Measurements from ENCODE around the gene LKAAEAR1.

Gene LKAAEAR1

DNA sequence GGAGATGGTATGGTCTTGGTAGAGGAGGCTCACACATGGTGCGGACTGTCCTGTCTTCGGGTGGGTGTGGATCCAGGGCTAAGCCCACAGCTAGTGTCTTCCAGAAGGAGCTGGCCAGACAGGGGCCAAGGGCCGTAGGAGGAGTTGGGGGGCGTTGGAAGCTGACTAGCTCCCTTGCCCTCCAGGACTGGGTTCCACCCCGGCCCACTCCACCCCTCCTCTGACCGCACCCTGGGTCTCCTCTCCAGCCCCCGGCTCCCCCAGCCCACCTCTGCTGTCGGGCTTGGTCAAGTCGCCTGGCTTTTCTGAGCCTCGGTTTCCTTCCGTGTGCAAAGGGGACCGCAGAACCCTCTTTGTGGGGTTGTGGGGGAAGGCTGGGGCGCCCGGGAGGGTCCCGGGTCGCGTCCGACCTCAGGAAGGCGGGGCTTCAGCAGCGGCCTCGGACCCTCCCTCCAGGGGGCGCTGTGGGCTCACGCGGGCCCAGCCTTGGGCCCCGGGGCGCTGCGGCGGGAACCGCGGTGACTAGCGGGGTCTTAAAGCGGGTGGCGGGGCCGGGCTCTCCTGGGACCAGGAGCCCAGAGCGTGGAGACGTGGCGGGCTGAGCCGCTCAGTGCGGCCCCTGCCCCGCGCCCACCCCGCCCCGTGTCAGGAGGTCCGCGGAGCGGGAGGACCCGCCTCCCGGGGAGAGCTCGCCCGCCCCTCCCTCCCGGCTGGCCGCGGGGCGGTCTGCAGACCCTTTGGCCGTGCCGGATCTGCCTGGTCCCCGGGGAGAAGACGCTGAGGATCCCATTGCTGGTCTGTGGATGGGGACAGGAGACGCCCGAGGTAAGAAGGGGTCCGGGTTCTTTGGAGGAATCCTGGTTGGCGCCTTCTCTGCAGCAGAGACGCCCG lies 17.8 kb upstream of the LKAAEAR1 start:
- Histone ChIP-seq H3K4me1 (ENCODE audit: control insufficient read depth in 1 of 2, insufficient read depth in 2 of 2, low read length in 2 of 2) (peaks cover 0 to 7% of the 10 kb centered on the region in 2 donors), H3K9me3 (ENCODE audit: control insufficient read depth in 1 of 2, low read length in 2 of 2) (no peaks in the 10 kb centered on the region), H3K4me3 (ENCODE audit: low read depth in 1 of 2, low read length in 2 of 2) (peak overlapping the region in 1 of 2 donors; percentile 50), H3K36me3 (ENCODE audit: control insufficient read depth in 1 of 2, insufficient read depth in 2 of 2, low read length in 2 of 2) (no peaks in the 10 kb centered on the region), H3K27ac (ENCODE audit: low read length) (no peak overlapping the region), H3K27me3 (ENCODE audit: low read depth, low read length) (peaks cover 25% of the 10 kb centered on the region)

GRCh38 chr20:64100946-64101688 lies 16.9 kb upstream of the LKAAEAR1 start:
- peaks cover 25% of the 10 kb centered on the region for H3K27me3 ChIP-seq (ENCODE audit: low read depth, low read length)
- no peak overlapping the region for H3K4me3 ChIP-seq (ENCODE audit: low read depth in 1 of 2, low read length in 2 of 2)
- H3K36me3 ChIP-seq (ENCODE audit: control insufficient read depth in 1 of 2, insufficient read depth in 2 of 2, low read length in 2 of 2) = no peaks in the 10 kb centered on the region
- no peak overlapping the region for H3K27ac ChIP-seq (ENCODE audit: low read length)
- peaks cover 0 to 7% of the 10 kb centered on the region in 2 donors for H3K4me1 ChIP-seq (ENCODE audit: control insufficient read depth in 1 of 2, insufficient read depth in 2 of 2, low read length in 2 of 2)
- no peaks in the 10 kb centered on the region for H3K9me3 ChIP-seq (ENCODE audit: control insufficient read depth in 1 of 2, low read length in 2 of 2)

DNA sequence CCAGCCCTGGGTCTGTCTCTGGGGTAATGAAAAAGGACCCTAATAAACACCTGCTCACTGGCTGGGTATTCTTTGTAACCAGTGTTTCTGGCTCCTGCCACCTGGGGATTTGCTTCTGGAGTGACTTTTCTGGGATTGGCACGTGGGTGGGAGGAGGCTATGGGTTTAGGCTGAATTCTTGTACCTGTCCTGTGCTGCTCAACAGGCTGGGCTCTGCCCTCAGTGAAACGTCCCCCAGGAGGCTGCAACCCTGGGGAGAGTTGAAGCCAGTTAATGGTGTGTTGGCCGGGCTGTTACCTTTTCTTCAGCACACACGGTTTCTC lies 16.3 kb upstream of the LKAAEAR1 start:
- no peaks in the 10 kb centered on the region for H3K36me3 ChIP-seq (ENCODE audit: control insufficient read depth in 1 of 2, insufficient read depth in 2 of 2, low read length in 2 of 2)
- no peak overlapping the region for H3K4me3 ChIP-seq (ENCODE audit: low read depth in 1 of 2, low read length in 2 of 2)
- peaks cover 0 to 7% of the 10 kb centered on the region in 2 donors for H3K4me1 ChIP-seq (ENCODE audit: control insufficient read depth in 1 of 2, insufficient read depth in 2 of 2, low read length in 2 of 2)
- no peaks in the 10 kb centered on the region for H3K9me3 ChIP-seq (ENCODE audit: control insufficient read depth in 1 of 2, low read length in 2 of 2)
- peaks cover 25% of the 10 kb centered on the region for H3K27me3 ChIP-seq (ENCODE audit: low read depth, low read length)
- no peak overlapping the region for H3K27ac ChIP-seq (ENCODE audit: low read length)

DNA sequence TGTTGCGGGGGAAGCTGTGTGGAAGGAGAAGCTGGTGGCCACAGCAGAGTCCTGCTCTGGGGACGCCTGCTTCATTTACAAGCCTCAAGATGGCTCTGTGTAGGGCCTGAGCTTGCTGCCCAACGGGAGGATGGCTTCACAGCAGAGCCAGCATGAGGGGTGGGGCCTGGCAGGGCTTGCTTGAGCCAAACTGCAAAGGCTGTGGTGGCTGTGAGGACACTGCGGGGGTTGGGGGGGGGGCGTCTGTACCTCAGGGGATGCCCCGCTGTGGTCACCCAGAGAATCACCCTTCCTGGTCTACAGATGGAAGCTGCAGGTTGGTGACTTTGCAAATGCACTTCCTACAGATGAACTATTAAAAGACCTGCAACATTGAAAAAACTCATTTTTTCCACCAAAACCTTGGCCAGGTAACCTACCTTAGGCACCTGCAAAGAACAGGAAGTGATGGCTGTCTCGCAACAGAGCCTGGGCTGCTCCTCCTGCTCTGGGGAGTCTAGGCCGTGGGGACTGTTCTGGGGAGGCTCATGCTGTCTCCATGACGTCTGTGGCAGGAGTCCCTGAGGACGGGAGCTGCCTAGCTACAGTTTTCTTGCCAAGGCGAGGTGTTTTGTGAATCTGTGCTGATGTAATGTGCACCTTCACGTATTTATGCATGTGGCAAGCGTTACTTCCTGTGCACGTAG lies 15.8 kb upstream of the LKAAEAR1 start:
- Histone ChIP-seq H3K9me3 (ENCODE audit: control insufficient read depth in 1 of 2, low read length in 2 of 2) (no peaks in the 10 kb centered on the region), H3K27me3 (ENCODE audit: low read depth, low read length) (peaks cover 25% of the 10 kb centered on the region), H3K36me3 (ENCODE audit: control insufficient read depth in 1 of 2, insufficient read depth in 2 of 2, low read length in 2 of 2) (no peaks in the 10 kb centered on the region), H3K4me3 (ENCODE audit: low read depth in 1 of 2, low read length in 2 of 2) (no peak overlapping the region), H3K4me1 (ENCODE audit: control insufficient read depth in 1 of 2, insufficient read depth in 2 of 2, low read length in 2 of 2) (peaks cover 0 to 7% of the 10 kb centered on the region in 2 donors), H3K27ac (ENCODE audit: low read length) (no peak overlapping the region)

- Histone ChIP-seq H3K36me3 (ENCODE audit: control insufficient read depth in 1 of 2, insufficient read depth in 2 of 2, low read length in 2 of 2) (no peaks in the 10 kb centered on the region), H3K27ac (ENCODE audit: low read length) (no peak overlapping the region)
These were observed 15.0 kb upstream of the LKAAEAR1 start for GRCh38 chr20:64099086-64099786.

DNA sequence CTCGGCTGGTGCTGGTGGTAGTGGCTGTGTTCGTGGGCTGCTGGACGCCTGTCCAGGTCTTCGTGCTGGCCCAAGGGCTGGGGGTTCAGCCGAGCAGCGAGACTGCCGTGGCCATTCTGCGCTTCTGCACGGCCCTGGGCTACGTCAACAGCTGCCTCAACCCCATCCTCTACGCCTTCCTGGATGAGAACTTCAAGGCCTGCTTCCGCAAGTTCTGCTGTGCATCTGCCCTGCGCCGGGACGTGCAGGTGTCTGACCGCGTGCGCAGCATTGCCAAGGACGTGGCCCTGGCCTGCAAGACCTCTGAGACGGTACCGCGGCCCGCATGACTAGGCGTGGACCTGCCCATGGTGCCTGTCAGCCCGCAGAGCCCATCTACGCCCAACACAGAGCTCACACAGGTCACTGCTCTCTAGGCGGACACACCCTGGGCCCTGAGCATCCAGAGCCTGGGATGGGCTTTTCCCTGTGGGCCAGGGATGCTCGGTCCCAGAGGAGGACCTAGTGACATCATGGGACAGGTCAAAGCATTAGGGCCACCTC lies 14.3 kb upstream of the LKAAEAR1 start:
- H3K4me1 ChIP-seq (ENCODE audit: control insufficient read depth in 1 of 2, insufficient read depth in 2 of 2, low read length in 2 of 2) = peaks cover 0 to 7% of the 10 kb centered on the region in 2 donors
- no peaks in the 10 kb centered on the region for H3K36me3 ChIP-seq (ENCODE audit: control insufficient read depth in 1 of 2, insufficient read depth in 2 of 2, low read length in 2 of 2)
- H3K4me3 ChIP-seq (ENCODE audit: low read depth in 1 of 2, low read length in 2 of 2) = no peak overlapping the region
- peaks cover 25% of the 10 kb centered on the region for H3K27me3 ChIP-seq (ENCODE audit: low read depth, low read length)
- no peaks in the 10 kb centered on the region for H3K9me3 ChIP-seq (ENCODE audit: control insufficient read depth in 1 of 2, low read length in 2 of 2)
- no peak overlapping the region for H3K27ac ChIP-seq (ENCODE audit: low read length)

More at GRCh38 chr20:64099086-64099786, 15.0 kb upstream of the LKAAEAR1 start:
- H3K4me1 ChIP-seq (ENCODE audit: control insufficient read depth in 1 of 2, insufficient read depth in 2 of 2, low read length in 2 of 2) = peaks cover 0 to 7% of the 10 kb centered on the region in 2 donors
- H3K4me3 ChIP-seq (ENCODE audit: low read depth in 1 of 2, low read length in 2 of 2) = no peak overlapping the region
- H3K9me3 ChIP-seq (ENCODE audit: control insufficient read depth in 1 of 2, low read length in 2 of 2) = no peaks in the 10 kb centered on the region
- peaks cover 25% of the 10 kb centered on the region for H3K27me3 ChIP-seq (ENCODE audit: low read depth, low read length)

DNA sequence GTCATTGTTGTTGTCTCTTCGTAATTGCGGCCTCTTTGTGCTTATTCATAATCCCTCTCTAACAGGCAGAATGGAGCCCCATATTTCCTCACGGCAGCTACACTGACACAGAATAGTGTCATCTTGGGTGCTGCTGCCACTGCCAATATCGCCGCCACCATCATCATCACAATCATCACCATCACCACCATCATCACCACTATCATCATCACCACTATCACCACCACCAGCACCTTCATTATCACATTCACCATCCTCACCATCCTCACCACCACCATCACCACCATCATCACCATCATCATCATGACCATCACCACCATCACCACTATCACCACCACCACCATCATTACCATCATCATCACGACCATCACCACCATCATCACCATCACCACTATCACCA lies 12.3 kb upstream of the LKAAEAR1 start:
- Histone ChIP-seq H3K4me1 (ENCODE audit: control insufficient read depth in 1 of 2, insufficient read depth in 2 of 2, low read length in 2 of 2) (no peaks in the 10 kb centered on the region), H3K27me3 (ENCODE audit: low read depth, low read length) (peaks cover 15% of the 10 kb centered on the region), H3K9me3 (ENCODE audit: control insufficient read depth in 1 of 2, low read length in 2 of 2) (no peaks in the 10 kb centered on the region), H3K36me3 (ENCODE audit: control insufficient read depth in 1 of 2, insufficient read depth in 2 of 2, low read length in 2 of 2) (no peaks in the 10 kb centered on the region), H3K4me3 (ENCODE audit: low read depth in 1 of 2, low read length in 2 of 2) (no peak overlapping the region), H3K27ac (ENCODE audit: low read length) (no peak overlapping the region)

DNA sequence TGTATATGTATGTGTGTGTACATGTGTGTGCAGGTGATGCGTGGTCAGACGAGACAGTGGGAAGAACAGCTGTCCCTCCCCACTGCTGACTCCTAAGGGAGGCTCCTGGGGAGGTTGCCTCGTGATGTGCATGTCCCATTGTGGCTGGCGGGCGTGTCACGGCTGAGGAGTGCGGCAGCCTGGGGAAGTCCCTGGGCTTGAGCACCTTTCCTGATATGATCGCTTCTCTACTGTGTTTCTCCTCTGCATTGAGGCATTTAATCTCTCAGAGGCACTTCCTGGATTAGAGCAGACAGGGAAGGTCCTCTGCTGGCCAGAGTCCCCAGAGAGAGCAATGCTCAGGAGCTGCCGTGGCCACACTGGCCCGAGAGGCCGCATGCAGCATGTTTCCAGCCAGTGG lies 11.7 kb upstream of the LKAAEAR1 start:
- H3K36me3 ChIP-seq (ENCODE audit: control insufficient read depth in 1 of 2, insufficient read depth in 2 of 2, low read length in 2 of 2) = no peaks in the 10 kb centered on the region
- H3K9me3 ChIP-seq (ENCODE audit: control insufficient read depth in 1 of 2, low read length in 2 of 2) = no peaks in the 10 kb centered on the region
- H3K27me3 ChIP-seq (ENCODE audit: low read depth, low read length) = peaks cover 9% of the 10 kb centered on the region
- no peaks in the 10 kb centered on the region for H3K4me1 ChIP-seq (ENCODE audit: control insufficient read depth in 1 of 2, insufficient read depth in 2 of 2, low read length in 2 of 2)
- no peak overlapping the region for H3K4me3 ChIP-seq (ENCODE audit: low read depth in 1 of 2, low read length in 2 of 2)
- no peak overlapping the region for H3K27ac ChIP-seq (ENCODE audit: low read length)

- Histone ChIP-seq H3K4me1 (ENCODE audit: control insufficient read depth in 1 of 2, insufficient read depth in 2 of 2, low read length in 2 of 2) (no peaks in the 10 kb centered on the region), H3K27me3 (ENCODE audit: low read depth, low read length) (peaks cover 4% of the 10 kb centered on the region), H3K9me3 (ENCODE audit: control insufficient read depth in 1 of 2, low read length in 2 of 2) (no peaks in the 10 kb centered on the region), H3K27ac (ENCODE audit: low read length) (no peak overlapping the region), H3K36me3 (ENCODE audit: control insufficient read depth in 1 of 2, insufficient read depth in 2 of 2, low read length in 2 of 2) (no peaks in the 10 kb centered on the region), H3K4me3 (ENCODE audit: low read depth in 1 of 2, low read length in 2 of 2) (no peak overlapping the region)
These were observed 11.3 kb upstream of the LKAAEAR1 start for GRCh38 chr20:64095455-64095854.

- H3K27ac ChIP-seq (ENCODE audit: low read length) = no peak overlapping the region
These were observed 8.9 kb upstream of the LKAAEAR1 start for GRCh38 chr20:64093013-64093503.

More at GRCh38 chr20:64093013-64093503, 8.9 kb upstream of the LKAAEAR1 start:
- H3K4me1 ChIP-seq (ENCODE audit: control insufficient read depth in 1 of 2, insufficient read depth in 2 of 2, low read length in 2 of 2) = no peaks in the 10 kb centered on the region
- H3K27me3 ChIP-seq (ENCODE audit: low read depth, low read length) = no peaks in the 10 kb centered on the region
- no peak overlapping the region for H3K4me3 ChIP-seq (ENCODE audit: low read depth in 1 of 2, low read length in 2 of 2)
- no peaks in the 10 kb centered on the region for H3K9me3 ChIP-seq (ENCODE audit: control insufficient read depth in 1 of 2, low read length in 2 of 2)
- H3K36me3 ChIP-seq (ENCODE audit: control insufficient read depth in 1 of 2, insufficient read depth in 2 of 2, low read length in 2 of 2) = no peaks in the 10 kb centered on the region
